ENCODE measurements around the gene IRX2.

IRX2 gene

GRCh38 chr5:2711446-2712425 lies 39.7 kb downstream of the IRX2 start:
- no peak for DNase-seq

DNA sequence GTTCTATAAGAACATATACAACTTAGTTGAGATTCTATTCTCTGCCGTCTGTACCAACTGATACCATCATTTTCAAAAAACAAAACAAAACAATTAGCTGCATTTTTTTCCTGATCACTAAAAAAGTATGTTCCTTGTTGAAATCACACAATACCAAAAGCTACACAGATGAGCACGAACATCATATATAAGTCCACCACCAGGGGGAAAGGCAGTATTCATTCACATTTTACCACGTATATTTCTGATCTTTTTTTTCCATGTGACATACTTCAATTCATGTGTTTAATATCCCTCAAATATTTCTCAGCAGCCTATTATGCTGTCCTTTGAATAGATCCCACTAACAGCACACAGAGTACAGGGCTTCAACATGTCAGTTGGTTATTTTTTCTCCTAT lies 40.6 kb downstream of the IRX2 start:
- no peak for DNase-seq

DNA sequence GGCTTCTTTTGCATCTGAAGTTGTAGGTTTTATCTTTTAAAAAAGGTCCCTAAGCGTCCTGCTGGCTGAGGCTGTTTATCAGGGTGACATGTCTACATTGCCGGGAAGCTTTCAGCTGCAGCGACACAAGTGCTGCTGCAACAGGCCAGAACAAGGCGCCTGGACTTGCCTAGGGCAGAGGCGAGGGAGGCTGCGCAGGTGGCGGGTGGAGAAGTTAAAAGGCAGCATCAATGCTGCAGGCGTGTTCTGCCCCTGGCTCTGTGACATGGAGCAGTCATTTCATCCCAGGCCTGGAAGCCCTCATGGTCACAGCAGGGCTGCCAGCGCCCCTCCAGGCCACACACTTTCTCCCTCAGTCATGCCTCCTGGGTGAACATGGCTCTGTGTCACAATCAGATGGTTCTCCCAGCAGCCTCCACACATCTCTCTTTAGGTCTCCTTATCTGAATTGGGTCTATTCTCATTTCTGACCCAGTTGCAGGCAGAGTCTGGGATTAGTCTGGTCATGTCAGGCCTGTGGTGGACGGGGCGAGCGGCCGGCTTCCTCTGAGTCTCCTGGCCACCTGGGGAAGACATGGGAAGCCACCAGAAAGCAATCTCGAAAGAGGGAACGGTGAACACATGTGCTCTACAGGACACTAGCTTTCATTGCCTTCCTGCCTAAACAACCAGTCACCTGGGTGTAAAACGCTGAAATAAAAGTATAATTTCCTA lies 41.3 kb downstream of the IRX2 start:
- no peak for DNase-seq

DNA sequence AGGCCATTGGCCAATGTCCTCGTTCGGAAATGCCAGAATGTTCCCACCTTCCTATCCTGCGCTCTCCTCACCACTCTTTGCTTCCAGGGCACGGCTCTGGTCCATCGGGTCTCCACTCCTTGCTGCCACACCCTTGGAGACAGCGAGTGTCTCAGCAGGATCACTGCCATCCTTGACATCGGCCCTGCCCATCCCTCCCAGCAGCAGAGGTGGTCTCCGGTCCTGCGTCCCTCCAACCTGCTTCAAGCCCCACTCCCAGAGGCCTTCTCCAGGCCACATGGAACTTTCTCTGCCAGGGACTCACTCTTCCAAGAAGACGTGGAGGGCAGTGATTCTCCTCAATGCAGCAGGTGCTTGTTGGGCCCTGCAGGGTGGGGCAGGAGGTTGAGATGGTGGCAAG lies 42.7 kb downstream of the IRX2 start:
- no peak for DNase-seq

- no peak for DNase-seq
These were observed 43.3 kb downstream of the IRX2 start for GRCh38 chr5:2708132-2708531.

- DNase-seq = no peak
These were observed 45.6 kb downstream of the IRX2 start for GRCh38 chr5:2705861-2706260.

DNA sequence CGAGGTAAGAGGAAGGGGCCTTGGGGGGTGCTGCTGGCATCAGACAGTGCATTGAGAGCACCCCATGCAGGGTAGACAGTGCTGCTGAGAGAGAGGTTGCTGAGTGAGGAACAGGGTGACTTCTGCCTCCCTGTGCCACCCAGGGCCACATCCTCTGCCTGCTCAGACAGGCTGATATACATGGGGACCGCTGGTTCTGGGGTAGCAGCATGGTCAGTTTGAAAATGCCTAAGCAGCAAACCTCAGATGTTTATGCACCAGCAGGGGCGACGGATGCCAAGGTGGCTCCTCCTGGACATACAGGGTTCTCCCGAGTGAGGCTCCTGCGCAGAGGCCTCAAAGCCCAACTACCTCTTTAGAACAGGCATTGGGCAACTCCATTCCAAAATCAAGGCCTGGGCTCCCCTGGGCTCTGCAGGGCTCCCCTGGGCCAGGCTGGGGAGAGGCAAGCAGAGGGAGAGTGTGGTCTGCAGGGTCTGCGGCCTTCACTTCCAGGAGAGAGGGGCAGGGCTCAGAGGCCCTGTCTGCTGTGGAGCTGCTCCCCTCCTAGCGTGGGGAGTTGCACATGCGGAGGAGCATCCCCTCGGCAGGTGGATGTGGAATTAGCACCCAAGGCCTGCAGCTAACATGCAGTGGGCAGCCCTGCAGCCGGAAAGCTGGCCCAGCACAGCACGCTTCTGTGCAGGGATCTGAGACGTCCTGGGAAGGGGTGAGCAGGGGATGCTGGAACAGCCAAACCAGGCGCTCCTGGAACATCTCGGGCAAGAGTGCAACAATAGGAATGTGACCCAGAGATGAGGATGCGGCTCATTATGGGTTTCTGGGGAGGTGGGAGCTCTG lies 46.5 kb downstream of the IRX2 start:
- DNase-seq = no peak

- no peak for DNase-seq
These were observed 47.4 kb downstream of the IRX2 start for GRCh38 chr5:2704111-2704510.

DNA sequence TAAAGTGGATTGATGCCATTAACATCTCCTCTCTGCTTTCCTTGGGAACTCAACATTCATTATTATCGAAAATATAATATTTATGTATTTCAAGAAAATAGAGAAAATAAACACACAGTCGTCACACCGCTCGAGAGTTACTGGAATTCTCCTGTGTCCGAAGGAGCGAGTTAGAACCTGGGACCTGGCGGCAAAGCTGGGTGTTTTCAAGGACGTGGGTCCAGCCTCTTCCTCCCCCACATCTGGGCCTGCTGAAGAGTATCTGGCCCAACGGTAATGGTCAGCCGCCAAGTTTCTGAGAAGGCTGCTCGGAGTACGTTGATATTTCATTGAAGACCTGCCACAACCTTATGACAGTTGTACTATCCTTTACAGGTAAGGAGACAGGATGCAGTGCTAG lies 47.9 kb downstream of the IRX2 start:
- DNase-seq = no peak

- no peak for DNase-seq
These were observed 48.4 kb downstream of the IRX2 start for GRCh38 chr5:2703041-2703440.

DNA sequence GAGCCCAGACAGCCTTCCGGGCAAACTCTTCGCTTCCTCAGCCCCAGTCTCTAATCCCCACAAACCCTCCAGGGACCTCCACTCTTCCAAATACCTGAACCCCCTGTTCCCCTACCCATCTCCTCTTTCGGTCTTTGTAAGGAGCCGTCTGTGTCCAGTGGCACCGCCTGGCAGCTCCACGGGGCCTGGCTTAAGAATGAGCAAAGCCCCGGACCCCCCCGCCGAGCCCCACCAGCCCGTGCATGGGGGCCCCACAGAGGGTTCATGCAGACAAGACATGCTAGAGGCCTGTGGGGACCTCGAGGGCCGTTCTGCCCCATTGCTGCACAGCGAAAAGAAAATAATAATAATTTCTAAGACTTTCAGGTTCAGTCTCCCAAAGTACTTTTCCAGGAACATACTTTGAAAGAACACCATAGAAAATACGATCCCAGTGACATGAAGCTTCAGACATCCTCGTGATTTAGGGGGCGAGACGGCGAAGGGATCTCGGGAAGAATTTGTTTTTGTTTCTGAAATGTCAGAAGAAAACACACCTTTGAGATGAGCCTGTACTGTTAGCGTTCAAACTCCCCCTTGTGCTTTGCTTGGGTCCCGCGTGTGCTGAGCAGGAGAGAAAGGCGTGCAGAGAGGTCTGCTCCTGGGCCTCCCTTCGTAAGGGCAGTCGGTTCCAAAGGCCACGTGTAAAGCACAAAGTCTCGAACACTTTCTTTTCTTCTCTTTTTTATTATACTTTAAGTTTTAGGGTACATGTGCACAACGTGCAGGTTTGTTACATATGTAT lies 49.2 kb downstream of the IRX2 start:
- DNase-seq = no peak

DNA sequence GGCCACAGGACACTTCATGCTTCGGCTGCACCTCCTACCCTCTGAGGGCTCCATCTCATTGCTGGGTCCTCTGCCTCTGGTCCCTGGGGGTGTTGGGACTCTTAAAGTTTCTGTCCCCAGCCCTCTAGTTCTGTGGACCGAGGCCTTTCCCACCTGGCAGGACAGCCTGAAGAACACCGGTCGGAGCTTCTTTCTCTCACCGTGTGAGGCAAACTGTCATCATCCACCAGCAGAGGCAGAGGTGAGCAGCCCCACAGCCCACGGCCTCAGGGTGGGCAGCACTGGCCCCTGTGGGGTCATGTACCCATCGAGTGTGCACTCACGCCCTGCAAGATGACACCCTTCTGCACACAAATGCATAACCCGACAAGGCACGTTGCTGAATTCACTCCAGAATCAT lies 49.9 kb downstream of the IRX2 start:
- DNase-seq = no peak

DNA sequence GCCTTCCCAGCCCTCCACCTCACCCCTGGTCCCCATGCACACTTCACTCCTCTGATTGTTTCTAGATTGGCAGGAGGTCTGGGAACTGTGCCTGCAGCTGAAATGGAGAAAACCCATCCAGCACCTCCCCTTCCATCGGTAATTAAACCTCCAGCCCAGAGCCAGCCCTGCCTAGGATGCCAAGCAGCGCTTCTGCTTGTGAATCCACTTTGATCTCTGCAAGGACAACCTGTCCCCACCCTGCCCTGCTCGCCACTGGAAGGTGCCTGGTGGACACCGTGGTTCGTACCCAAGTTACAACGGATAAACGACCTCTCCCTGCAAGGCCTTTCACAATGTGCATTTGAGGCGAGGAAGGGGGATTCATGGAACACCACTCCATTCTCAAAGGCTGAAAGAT lies 50.6 kb downstream of the IRX2 start:
- no peak for DNase-seq

GRCh38 chr5:2699686-2700085 lies 51.8 kb downstream of the IRX2 start:
- no peak for DNase-seq

GRCh38 chr5:2699231-2699630 lies 52.2 kb downstream of the IRX2 start:
- no peak for DNase-seq

DNA sequence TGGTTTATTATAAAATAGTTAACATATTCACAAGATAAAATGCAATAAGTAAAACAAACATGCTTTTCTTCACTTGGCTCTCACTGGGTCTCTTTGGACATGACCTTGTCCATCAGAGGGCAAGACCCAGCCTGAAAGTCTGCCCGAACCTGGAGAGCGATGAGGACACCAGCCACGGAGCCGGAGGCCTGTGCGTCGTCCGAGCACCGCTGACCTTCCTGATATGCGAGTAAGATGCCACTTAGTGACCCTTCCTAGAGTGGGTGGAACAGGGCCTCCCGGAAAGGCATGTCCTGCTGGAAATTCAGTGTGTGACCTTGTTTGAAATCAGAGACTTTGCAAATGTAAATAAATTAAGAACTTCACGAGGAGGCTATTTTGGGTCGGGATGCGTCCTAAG lies 52.9 kb downstream of the IRX2 start:
- no peak for DNase-seq

DNA sequence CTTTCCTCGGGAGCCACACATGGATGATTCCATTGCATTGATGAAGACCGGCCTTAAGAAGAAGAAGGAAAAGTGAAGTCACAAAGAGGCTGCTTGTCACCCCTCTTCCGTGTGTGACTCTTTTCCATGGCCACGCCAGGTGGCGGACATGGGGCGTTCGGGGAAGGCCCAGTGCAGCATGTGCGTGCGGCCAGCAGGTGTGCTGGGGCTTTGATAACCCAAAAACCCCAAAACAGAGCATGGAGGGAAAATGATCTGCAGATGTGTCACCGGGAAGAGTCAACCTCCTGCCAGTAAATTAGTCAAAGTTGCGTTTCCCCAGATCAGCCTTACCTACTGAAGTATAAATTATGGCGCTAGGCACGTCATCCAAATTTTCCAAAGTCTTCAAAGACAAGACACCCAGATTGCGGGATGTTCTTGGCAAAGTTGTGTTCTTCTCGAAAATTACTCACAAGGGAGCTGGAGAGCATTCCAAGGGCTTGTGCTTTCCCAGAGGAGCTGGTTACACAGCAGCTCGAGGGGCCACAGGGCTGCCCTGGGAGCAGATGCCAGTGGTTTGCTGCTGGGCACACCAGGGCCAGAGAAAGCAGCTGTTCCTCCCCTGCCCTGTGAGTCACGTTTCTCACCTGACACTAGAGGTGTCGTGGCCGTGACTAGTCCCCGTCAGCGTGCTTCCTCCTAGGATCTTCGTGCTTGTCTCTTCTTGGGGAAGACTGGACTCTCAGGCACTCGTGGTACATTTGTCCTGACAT lies 53.9 kb downstream of the IRX2 start:
- DNase-seq = no peak

DNA sequence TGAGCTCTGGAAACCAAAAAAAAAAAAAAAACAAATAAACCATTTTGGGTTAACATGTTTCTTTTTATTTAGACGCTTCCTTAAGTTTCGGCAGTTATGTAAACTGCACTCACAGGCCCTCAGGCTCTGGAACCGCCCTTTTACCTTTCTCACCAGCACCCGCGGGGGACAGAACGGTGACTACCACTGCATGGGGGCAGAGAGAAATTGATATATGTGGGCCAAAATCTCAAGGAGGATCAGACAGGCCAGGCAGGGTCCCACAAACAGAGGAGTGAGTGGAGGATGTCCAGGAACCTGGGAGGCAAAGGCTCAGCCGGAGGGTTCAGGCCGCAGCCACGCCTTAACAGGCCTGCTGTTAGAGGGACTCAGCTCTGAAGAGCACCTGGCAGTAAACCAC lies 54.4 kb downstream of the IRX2 start:
- DNase-seq = no peak
